HEK293 (cell line): ENCODE data around the gene AKAP1.

Source experiments
- KLF1 ChIP-seq: fragments of 450-650 bp; formaldehyde crosslinking; IDR thresholded peaks from 2 replicates; pipeline ENCODE4 v1.5.1; 2016; ENCODE audit warnings: missing biosample characterization, missing genetic modification characterization
- REPIN1 ChIP-seq: fragments of 450-650 bp; formaldehyde crosslinking; IDR thresholded peaks from 2 replicates; pipeline ENCODE4 v1.5.1; 2017; ENCODE audit warnings: missing biosample characterization, missing genetic modification characterization, low read depth
- ZBTB7A ChIP-seq: fragments of 450-650 bp; formaldehyde crosslinking; IDR thresholded peaks from 2 replicates; pipeline ENCODE4 v1.5.1; 2016; ENCODE audit warnings: low read depth, missing biosample characterization, missing genetic modification characterization
- ZIC2 ChIP-seq: fragments of 450-650 bp; formaldehyde crosslinking; IDR thresholded peaks from 2 replicates; pipeline ENCODE4 v1.5.1; 2016; ENCODE audit warnings: missing biosample characterization, missing genetic modification characterization
- ZNF24 ChIP-seq: fragments of 450-650 bp; formaldehyde crosslinking; IDR thresholded peaks from 2 replicates; pipeline ENCODE4 v1.5.1; 2016; ENCODE audit warnings: missing biosample characterization, missing genetic modification characterization
- ZNF37A ChIP-seq: fragments of 450-650 bp; IDR thresholded peaks from 2 replicates; pipeline ENCODE4 v1.5.1; 2018; ENCODE audit warnings: missing biosample characterization, missing genetic modification characterization
- ZNF501 ChIP-seq: fragments of 450-650 bp; formaldehyde crosslinking; IDR thresholded peaks from 2 replicates; pipeline ENCODE4 v1.5.1; 2016; ENCODE audit warnings: missing biosample characterization, missing genetic modification characterization
- ZNF621 ChIP-seq: fragments of 450-650 bp; formaldehyde crosslinking; IDR thresholded peaks from 2 replicates; pipeline ENCODE4 v1.5.1; 2017; ENCODE audit warnings: missing biosample characterization, missing genetic modification characterization
- TF ChIP-seq, protein P1 (sequence below): fragments of 450-650 bp; formaldehyde crosslinking; IDR thresholded peaks from 2 replicates; pipeline ENCODE4 v1.5.1; 2016; ENCODE audit warnings: missing biosample characterization, missing genetic modification characterization

GRCh38 chr17:57124053-57124452, 39.0 kb downstream of the AKAP1 start:
- no peak for TF ChIP-seq ZNF621 (tag by site-specific recombination)
- TF ChIP-seq KLF1 (tag by site-specific recombination): no peak
- TF ChIP-seq, protein P1, sequence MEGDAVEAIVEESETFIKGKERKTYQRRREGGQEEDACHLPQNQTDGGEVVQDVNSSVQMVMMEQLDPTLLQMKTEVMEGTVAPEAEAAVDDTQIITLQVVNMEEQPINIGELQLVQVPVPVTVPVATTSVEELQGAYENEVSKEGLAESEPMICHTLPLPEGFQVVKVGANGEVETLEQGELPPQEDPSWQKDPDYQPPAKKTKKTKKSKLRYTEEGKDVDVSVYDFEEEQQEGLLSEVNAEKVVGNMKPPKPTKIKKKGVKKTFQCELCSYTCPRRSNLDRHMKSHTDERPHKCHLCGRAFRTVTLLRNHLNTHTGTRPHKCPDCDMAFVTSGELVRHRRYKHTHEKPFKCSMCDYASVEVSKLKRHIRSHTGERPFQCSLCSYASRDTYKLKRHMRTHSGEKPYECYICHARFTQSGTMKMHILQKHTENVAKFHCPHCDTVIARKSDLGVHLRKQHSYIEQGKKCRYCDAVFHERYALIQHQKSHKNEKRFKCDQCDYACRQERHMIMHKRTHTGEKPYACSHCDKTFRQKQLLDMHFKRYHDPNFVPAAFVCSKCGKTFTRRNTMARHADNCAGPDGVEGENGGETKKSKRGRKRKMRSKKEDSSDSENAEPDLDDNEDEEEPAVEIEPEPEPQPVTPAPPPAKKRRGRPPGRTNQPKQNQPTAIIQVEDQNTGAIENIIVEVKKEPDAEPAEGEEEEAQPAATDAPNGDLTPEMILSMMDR (tag by site-specific recombination): no peak
- no peak for TF ChIP-seq REPIN1
- no peak for TF ChIP-seq ZNF24 (tag by site-specific recombination)
- TF ChIP-seq ZIC2: no peak
- no peak for TF ChIP-seq ZNF37A
- TF ChIP-seq ZBTB7A (tag by site-specific recombination): no peak
- TF ChIP-seq ZNF501 (tag by site-specific recombination): no peak
